AG04450 (cell line): Measurements from ENCODE around the gene TSPAN15. TPM values are rescaled to one million over a fixed set of nuclear protein-coding genes. Genes with fewer than 3 reads are reported as not detected.
A peak's percentile ranks its signal among the peaks of the same experiment; 100 is the strongest.

Source experiments
- CTCF ChIA-PET: fragments of 300-600, 350-600 bp; formaldehyde crosslinking; extraction: SDS; loops from one replicate; lab custom pipeline; 2022; ENCODE audit warnings: antibody characterized with exemption, inconsistent platforms; lab: Charles Lee
- POLR2A ChIA-PET: fragments of 350-600 bp; formaldehyde crosslinking; extraction: SDS; loops from one replicate; lab custom pipeline; 2021; ENCODE audit warnings: antibody characterized with exemption, inconsistent platforms; lab: Yijun Ruan, JAX
- DNase-seq: peaks from one replicate; pipeline ENCODE4 v3.0.0-alpha.2; 2011; ENCODE audit warnings: low read depth, low spot score
- H3K27ac ChIP-seq: one replicate; pipeline ENCODE4 v1.5.1; 2012; ENCODE audit warnings: low read depth, low read length, control low read depth
- H3K27me3 ChIP-seq: one replicate; pipeline ENCODE4 v1.6.0; 2012; ENCODE audit warnings: low read length; ENCODE audit not compliant: control insufficient read depth, insufficient read depth
- H3K4me3 ChIP-seq: 2 replicates; pipeline ENCODE4 v1.5.1; 2011; ENCODE audit warnings: mild to moderate bottlenecking, low read depth, low read length, control low read depth
- H3K9me3 ChIP-seq: 2 replicates; pipeline ENCODE4 v1.5.1; 2012; ENCODE audit warnings: low read length; ENCODE audit not compliant: control insufficient read depth, insufficient read depth
- polyA plus RNA-seq: library from polyadenylated mRNA; depleted of rRNA; stranded (reverse); fragments of >200 nt; gene quantifications from 2 replicates; pipeline ENCODE4 v1.2.3, GENCODE V29; 2011
- TF ChIP-seq, protein P1 (sequence below): IDR thresholded peaks from 2 replicates; pipeline ENCODE4 v1.5.1; 2011; ENCODE audit warnings: low read depth, low read length, control low read depth, inconsistent platforms

TSPAN15 gene
- polyA plus RNA-seq, 1 experiment = 0.38 TPM

DNA sequence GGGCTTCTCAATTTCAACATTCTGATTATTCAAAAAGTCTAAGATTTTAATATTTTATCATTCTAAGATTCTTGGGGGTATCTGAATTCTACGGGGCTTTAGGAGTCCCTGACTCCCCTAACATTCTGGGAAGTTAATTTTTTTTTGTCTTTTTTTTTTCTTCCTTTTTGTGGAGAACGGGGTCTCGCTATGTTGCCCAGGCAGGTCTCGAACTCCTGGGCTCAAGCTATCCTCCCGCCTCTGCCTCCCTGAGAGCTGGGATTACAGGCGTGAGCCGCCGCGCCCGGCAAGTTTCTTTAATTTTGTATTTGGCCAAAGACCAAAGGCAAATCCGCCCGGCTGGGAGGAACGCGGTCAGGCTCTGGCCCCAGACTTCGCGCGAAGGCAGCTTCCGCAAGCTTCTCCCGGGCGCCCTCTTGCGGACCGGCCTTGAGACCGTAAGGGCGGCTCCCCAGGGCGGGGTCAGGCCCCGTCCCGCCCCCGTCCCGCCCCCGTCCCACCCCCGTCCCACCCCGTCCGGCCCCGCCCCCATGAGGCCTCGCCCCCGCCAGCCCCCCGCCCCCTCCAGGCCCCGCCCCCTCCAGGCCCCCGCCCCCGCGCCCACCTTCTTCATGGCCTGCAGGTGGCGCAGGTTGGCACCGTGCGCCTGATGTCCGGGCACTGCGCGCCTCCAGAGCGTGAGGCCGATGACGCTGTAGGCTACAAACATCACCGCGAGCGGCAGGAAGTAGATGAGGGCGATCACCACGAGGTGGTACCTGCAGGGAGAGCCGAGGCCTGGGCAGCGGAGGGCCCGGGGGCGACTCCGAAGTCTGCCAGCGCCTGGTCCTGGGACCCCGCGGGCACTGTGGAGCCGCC, 42.7 kb upstream of the TSPAN15 start:
- Histone ChIP-seq H3K9me3 (no peaks in the 10 kb centered on the region; the same call in 1 of the 2 replicates), H3K27me3 (no peaks in the 10 kb centered on the region), H3K4me3 (peak overlapping the region; percentile 53), H3K27ac (peak overlapping the region; percentile 31)
- TF ChIP-seq, protein P1, sequence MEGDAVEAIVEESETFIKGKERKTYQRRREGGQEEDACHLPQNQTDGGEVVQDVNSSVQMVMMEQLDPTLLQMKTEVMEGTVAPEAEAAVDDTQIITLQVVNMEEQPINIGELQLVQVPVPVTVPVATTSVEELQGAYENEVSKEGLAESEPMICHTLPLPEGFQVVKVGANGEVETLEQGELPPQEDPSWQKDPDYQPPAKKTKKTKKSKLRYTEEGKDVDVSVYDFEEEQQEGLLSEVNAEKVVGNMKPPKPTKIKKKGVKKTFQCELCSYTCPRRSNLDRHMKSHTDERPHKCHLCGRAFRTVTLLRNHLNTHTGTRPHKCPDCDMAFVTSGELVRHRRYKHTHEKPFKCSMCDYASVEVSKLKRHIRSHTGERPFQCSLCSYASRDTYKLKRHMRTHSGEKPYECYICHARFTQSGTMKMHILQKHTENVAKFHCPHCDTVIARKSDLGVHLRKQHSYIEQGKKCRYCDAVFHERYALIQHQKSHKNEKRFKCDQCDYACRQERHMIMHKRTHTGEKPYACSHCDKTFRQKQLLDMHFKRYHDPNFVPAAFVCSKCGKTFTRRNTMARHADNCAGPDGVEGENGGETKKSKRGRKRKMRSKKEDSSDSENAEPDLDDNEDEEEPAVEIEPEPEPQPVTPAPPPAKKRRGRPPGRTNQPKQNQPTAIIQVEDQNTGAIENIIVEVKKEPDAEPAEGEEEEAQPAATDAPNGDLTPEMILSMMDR = peak; percentile 67
- ChIA-PET CTCF (interaction anchor here (0.5 to 2.0 kb wide), 28 partner anchors 8 to 505 kb away, joined by 3 to 17 read pairs (median 4); partner anchors contain the start of gene TACR2), POLR2A (interaction anchor here (1.0 kb wide), 1 partner anchor 13 kb away, joined by 3 read pairs; no protein-coding TSS in a partner anchor)
- DNase-seq = peak; percentile 85

GRCh38 chr10:69409176-69409495, 42.1 kb upstream of the TSPAN15 start:
- TF ChIP-seq, protein P1 = no peak
- CTCF ChIA-PET = interaction anchor here (1.0 to 1.2 kb wide), 5 partner anchors 16 to 207 kb away, joined by 3 to 12 read pairs (median 7); no protein-coding TSS in a partner anchor
- POLR2A ChIA-PET = interaction anchor here (1.0 kb wide), 1 partner anchor 13 kb away, joined by 3 read pairs; no protein-coding TSS in a partner anchor
- DNase-seq = no peak
- Histone ChIP-seq H3K27ac (peak overlapping the region; percentile 31), H3K9me3 (no peaks in the 10 kb centered on the region; the same call in 1 of the 2 replicates), H3K4me3 (peak overlapping the region; percentile 53), H3K27me3 (peaks cover under 1% of the 10 kb centered on the region)

GRCh38 chr10:69409968-69410367, 41.3 kb upstream of the TSPAN15 start:
- CTCF ChIA-PET = no interaction called here
- Histone ChIP-seq H3K4me3 (no peak overlapping the region), H3K27me3 (peaks cover 6% of the 10 kb centered on the region), H3K9me3 (no peaks in the 10 kb centered on the region; the same call in 1 of the 2 replicates), H3K27ac (no peak overlapping the region)
- DNase-seq = no peak
- TF ChIP-seq, protein P1 = no peak
- POLR2A ChIA-PET = no interaction called here

- ChIA-PET POLR2A (no interaction called here), CTCF (interaction anchor here (0.7 to 1.8 kb wide), 4 partner anchors 57 to 317 kb away, joined by 3 to 6 read pairs (median 4); no protein-coding TSS in a partner anchor)
- Histone ChIP-seq H3K4me3 (no peak overlapping the region), H3K27ac (no peak overlapping the region), H3K9me3 (no peaks in the 10 kb centered on the region), H3K27me3 (peaks cover 9% of the 10 kb centered on the region)
- TF ChIP-seq, protein P1 = no peak
- no peak for DNase-seq
Measured at GRCh38 chr10:69410487-69410886, 40.8 kb upstream of the TSPAN15 start.

DNA sequence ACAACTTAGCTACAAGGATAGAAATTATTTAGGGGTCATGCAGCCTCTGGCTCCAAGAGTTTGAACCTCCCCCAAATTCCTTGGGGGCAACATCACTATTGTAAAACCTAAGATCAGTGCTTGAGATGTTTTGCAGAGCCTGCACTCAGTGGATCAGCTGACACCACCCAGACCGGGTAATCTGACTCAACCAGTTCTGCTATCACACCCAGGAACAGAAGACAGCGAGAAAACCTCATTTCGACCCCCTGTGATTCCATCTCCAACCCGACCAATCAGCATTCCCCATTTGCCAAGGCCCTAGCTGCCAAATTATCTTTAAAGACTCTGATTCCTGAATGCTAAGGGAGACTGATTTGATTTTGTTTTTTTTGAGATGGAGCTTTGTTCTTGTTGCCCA, 39.8 kb upstream of the TSPAN15 start:
- ChIA-PET CTCF (interaction anchor here (1.1 to 1.8 kb wide), 4 partner anchors 96 to 425 kb away, joined by 4 to 6 read pairs (median 5); no protein-coding TSS in a partner anchor), POLR2A (no interaction called here)
- no peaks in the 10 kb centered on the region for H3K9me3 ChIP-seq
- no peak overlapping the region for H3K27ac ChIP-seq
- peaks cover 16% of the 10 kb centered on the region for H3K27me3 ChIP-seq
- DNase-seq = no peak
- TF ChIP-seq, protein P1 = no peak
- no peak overlapping the region for H3K4me3 ChIP-seq
